ENCODE measurements around the gene SRRM3.
"Not testable (repeated sequence)": the region's sequence is repeated elsewhere in the genome, so short reads cannot be mapped to it uniquely, and the experiment has no call there.

The SRRM3 gene

DNA sequence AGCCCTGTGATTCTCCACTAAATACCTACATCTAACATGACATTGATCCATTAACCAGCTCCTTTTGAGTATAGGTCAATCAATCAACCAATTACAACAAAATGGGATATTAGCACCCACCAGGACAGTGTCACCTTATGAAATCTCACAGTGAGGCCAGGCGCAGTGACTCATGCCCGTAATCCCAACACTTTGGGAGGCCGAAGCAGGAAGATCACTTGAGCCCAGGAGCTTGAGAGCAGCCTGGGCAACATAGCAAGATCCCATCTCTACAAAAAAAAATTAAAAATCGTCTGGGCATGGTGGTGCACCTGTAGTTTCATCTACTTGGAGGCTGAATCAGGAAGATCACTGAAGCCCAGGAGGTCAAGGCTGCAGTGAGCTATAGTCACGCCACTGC lies 28.5 kb downstream of the SRRM3 start:
- DNase-seq (ENCODE audit: low read depth), result no peak

DNA sequence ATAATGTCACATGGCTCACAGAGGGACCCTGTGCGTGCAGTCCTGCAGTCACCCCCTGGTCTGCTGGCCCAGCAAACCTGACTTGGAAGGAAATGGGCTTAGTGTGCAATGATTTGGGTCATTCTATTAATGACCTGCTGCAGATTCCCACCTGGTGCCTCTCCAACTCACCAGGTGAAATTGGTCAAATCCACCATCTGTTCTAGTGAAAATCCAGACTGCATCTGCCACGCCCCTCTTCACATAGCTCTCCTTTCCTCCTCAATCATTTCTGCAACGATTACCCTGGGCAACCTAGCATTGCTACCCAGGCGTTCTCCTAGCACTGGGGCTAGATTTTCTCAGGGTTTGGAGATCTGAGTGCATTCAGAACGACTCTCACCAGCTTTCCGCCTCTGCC lies 29.4 kb downstream of the SRRM3 start:
- DNase-seq (ENCODE audit: low read depth), result no peak

DNA sequence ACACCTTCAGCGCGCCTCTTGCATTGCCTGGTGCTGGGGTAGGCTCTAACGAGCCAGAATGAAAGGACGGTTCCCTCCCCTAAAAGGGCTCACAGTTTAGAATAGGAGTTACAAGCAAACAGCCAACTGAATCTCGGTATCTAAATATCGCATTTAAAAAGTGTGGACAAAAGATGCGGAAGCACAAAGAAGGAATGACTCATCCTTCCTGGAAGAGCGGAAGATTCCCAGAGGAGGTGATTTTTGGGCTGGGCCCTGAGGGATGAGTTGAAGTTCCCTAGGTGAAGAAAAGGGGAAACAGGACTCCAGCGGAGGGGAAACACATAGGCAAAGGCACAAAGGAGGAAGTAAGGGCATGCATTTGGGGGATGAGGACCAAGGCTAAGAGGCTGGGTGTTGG lies 29.9 kb downstream of the SRRM3 start:
- no peak for DNase-seq (ENCODE audit: low read depth)

DNA sequence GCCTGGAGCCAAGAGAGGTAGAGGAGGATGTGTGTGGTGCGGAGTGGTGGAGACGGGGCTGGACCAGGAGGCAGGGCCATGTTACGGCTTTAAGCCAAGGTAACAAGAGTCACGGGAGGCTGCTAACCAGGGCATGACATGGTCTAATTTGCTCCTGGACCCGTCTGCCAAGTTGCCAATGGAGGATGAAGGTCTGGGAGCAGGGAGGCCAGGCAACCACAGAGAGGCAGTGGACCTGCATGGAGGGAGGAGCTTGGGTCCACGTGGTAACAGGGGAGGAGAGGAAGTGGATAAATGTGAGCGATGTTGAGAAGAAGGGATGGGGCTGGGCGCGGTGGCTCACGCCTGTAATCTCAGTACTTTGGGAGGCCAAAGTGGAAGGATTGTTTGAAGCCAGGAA lies 31.0 kb downstream of the SRRM3 start:
- no peak for DNase-seq (ENCODE audit: low read depth)

DNA sequence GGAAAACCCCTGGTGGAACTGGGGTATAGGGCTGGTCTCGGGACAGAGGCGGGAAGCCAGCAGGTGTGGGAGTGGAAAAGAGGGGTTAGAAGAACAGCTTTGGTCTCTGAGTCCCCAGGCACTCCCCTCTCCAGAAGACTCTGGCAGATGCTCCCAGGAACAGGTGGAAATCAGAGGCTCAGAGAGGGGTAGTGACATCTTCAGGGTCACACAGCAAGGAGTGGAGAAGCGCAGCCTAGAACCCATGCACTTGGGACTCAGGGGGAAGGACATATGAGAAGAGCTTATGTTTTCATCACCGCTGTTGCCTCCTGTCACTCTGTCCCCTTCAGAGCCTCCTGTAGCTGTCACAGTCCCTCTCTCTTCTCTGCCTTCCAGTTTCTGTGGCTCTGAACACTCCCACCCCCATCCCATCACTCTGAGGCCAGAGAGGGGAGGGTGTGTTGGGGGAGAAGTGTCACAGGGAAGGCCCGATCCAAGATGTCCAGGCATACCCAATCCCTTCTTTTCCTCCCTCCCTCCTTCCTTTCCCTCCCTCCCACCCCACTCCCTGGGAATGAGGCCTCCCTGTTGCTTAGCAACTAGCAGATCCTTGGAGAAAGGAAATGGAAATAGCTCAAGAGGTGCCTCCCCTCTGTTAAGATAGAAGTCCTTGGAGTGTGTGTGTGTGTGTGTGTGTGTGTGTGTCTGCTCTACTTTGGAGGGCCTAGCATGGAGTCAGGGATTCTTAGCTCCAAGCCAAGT lies 32.0 kb downstream of the SRRM3 start:
- no peak for DNase-seq (ENCODE audit: low read depth)

DNA sequence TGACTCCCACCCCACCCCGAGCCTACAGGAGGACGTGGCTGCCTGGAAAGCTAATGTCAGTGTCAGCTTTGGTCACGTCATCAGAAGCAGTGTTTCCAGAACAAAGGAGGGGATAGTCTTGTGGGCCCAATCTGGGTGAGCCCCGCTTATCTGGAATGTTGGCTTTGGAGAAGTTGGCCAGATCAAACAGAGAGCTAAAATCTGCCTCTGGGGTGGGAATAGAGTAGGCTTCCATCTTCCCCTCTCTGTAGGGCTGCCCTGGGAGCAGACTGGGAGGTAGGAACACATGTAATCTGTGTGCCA lies 32.5 kb downstream of the SRRM3 start:
- no peak for DNase-seq (ENCODE audit: low read depth)

DNA sequence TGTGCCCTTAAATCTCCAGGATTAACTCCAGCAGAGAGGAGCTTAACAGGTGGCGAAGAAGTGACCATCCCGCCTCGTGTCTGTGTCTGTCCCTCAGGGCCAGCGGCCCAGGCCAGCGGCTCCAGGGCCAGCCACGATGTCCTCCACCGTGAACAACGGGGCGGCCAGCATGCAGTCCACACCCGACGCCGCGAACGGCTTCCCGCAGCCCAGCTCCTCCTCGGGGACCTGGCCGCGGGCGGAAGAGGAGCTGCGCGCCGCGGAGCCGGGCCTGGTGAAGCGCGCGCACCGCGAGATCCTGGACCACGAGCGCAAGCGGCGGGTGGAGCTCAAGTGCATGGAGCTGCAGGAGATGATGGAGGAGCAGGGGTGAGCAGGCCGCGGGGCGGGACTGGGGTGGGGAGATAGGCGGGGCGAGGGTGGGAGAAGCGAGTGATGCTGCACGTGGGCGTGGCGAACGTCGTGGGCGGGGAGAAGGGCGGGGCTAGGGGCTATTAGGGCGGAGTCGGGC lies 33.3 kb downstream of the SRRM3 start:
- DNase-seq (ENCODE audit: low read depth), result no peak

DNA sequence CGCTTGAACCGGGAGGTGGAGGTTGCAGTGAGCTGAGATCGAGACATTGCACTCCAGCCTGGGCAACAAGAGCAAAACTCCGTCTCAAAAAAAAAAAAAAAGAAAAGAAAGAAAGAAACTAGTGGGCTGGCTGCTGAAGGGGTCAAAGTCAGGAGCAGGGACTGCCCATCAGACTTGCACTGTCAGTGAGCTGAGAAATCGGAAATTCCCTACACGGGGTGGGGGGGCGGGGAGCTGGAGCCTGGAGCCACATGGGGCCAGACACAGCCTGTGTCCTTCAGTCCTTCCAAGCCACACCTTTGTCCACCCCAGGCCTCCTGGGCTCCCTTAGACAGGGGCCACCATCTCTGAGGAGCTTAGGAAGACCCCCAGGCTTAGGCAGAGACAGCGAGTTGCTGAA lies 34.5 kb downstream of the SRRM3 start:
- no peak for DNase-seq (ENCODE audit: low read depth)

DNA sequence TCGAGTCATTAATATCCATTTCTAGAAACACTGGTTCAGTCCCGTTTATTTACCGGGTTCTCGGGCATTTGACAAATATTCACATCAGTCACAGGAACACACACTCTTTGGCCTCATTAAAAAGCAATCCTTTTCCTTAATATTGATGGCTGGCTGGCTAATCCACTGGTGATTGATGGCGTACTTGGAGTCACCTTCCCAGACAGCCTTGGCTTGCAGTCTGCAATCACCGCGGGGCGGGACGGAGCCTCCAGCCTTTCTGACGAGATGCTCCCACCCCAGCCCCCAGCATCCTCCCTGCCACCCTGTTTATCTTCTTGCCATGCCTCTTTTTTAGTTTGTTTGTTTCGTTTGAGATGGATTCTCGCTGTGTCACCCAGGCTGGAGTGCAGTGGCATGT lies 36.6 kb downstream of the SRRM3 start:
- DNase-seq (ENCODE audit: low read depth), result no peak

DNA sequence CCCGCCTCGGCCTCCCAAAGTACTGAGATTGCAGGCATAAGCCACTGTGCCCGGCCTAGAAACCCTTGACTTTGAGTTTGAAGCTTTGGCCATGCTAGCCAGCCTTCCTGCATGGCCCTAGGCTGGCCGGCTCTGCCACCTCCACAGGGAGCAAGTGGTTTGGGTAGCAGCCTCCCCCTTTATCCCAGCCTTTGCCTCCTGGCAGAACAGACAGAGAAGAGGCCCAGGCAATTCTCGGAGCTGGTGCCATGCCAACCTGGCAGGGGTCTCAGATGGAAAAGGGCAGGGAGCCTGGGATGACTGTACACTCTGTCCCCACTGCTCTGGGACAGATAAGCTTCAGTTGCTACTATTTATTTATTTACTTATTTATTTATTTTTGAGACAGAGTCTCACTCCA lies 39.4 kb downstream of the SRRM3 start:
- DNase-seq (ENCODE audit: low read depth), result no peak

DNA sequence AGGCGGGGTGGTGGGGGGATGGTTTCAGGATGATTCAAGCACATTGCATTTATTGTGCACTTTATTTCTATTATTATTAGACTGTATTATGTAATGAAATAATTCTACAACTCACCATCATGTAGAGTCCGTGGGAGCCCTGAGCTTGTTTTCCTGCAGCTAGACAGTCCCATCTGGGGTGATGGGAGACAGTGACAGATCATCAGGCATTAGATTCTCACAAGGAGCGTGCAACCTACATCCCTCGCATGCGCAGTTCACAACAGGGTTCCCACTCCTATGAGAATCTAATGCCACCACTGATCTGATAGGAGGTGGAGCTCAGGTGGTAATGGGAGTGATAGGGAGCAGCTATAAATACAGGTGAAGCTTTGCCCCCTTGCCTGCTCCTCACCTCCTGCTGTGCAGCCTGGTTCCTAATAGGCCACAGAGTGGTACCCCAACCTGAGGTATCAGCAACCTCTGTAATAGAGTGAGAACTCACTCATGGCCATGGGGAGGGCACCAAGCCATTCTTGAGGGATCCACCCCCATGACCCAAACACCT lies 40.9 kb downstream of the SRRM3 start:
- DNase-seq (ENCODE audit: low read depth), result not testable (repeated sequence)

DNA sequence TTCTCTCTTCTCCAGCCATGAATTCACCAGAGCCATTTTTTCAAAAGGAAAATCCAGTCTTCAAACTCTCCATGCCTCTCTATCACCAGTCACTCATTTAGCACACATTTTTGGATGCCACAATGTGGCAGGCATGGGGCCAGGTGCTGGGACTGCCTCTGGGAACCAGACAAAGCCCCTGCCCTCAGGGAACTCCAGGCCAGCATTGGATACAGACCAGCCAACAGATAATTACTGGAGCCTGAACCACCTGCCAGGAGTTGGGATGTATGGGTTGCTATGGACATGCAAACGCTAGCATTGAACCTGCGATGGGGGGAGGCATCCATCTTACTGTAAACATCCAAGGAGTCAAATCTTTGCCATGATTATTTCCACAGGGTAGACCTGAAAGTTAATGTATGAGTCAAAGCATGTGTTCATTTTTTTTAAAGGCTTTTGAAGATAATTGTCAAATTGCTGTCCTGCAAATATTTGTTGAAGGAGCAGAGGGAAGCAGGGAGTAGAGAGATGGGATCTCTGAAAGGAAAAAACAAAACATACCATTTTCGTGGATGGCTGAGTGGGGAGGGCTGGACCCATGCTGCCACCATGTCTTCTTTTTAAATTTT lies 43.2 kb downstream of the SRRM3 start:
- no peak for DNase-seq (ENCODE audit: low read depth)

DNA sequence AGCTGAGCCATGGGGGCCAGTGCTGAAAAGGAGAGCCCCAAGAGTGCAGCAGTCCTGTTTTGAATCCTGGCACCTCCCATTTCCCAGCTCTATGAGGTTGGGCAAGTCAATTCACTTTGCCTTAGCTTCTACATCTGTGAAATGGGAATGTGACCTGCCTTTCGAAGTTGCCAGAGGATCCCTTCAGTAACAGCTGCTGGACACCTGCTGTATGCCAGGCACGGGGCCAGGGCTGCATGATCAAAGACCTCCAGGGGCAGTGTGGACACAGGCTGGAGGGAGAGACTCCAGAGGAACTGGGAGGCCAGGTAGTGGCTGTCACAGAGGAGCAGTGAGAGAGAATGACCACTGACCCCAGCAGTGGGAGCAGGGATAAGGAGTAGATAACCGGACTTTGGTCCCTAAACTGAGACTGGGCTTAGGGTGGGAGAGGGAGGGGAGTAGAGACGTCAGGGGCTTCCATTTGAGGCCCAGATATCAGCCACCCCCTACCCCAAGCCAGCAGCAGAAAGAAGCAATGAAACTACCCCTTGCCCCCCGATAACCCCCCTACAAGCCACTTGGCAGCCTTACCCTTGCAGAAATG lies 45.2 kb downstream of the SRRM3 start:
- no peak for DNase-seq (ENCODE audit: low read depth)

DNA sequence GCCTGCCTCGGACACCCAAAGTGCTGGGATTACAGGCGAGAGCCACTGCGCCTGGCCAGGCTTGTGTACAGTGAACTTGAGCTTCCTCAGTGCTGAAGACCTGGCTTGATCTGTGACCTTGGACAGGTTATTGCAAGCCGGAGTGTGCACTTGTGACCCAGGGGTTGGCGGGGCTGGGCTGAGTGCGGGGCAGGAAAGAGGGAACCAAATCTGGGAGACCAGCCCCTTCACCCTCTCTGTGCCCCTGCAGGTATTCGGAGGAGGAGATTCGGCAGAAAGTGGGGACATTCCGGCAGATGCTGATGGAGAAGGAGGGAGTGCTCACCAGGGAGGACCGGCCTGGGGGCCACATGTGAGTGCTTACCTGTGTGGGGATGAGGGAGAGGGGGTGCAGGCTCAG lies 46.2 kb downstream of the SRRM3 start:
- DNase-seq (ENCODE audit: low read depth), result no peak

DNA sequence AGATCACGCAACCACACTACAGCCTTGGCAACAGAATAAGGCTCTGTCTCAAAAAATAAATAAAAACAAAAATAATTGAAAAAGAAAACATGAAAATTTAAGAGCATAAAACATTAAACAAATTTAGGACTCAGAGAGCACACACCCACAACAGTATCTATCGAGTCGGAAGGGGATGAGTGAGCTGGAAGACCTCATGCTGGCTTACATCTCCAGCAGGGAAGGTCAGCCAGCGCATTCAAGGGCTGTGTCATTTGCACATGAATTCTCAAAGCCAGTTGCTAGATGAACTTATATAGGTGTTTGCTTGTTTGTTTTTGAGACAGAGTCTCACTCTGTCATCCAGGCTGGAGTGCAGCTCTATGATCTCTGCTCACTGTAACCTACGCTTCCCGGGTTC lies 50.3 kb downstream of the SRRM3 start:
- no peak for DNase-seq (ENCODE audit: low read depth)

DNA sequence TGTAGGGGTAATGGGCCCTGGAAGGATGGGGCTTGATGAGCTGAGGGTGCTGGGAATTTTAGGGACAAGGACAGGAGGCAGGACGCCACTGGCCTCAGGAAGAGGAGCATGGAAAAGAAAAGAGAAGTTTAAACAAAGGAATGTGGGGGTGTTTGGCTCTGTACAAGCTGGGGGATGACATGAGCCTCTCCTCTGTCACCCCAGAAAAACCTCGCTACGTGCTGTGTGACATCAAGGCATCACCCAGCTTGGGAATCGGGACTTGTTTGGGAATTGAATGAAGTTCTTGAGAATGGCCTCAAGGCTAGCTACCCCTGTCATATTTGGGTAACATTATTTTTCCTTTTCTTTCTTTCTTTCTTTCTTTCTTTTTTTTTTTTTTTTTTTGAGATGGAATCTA lies 53.1 kb downstream of the SRRM3 start:
- no peak for DNase-seq (ENCODE audit: low read depth)

DNA sequence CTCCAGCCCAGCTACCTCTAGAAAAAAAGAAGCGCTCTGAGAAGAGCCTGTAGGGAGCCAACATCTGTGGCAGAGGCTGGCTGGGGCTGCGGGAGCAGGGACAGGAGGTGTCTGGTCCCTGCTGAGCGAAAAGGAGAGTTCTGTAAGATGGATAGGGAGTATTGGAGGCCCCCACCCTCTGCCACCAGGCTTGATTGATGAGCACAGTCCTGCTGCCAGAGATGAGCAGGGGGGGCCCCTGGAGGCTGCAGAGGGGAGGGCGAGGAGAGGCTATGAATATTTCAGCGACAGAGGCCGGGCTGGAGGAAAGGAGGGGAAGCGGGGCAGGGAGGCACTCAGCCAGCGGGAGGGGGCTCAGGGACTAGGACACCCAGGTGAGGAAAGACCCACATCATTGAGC lies 56.3 kb downstream of the SRRM3 start:
- DNase-seq (ENCODE audit: low read depth), result no peak

DNA sequence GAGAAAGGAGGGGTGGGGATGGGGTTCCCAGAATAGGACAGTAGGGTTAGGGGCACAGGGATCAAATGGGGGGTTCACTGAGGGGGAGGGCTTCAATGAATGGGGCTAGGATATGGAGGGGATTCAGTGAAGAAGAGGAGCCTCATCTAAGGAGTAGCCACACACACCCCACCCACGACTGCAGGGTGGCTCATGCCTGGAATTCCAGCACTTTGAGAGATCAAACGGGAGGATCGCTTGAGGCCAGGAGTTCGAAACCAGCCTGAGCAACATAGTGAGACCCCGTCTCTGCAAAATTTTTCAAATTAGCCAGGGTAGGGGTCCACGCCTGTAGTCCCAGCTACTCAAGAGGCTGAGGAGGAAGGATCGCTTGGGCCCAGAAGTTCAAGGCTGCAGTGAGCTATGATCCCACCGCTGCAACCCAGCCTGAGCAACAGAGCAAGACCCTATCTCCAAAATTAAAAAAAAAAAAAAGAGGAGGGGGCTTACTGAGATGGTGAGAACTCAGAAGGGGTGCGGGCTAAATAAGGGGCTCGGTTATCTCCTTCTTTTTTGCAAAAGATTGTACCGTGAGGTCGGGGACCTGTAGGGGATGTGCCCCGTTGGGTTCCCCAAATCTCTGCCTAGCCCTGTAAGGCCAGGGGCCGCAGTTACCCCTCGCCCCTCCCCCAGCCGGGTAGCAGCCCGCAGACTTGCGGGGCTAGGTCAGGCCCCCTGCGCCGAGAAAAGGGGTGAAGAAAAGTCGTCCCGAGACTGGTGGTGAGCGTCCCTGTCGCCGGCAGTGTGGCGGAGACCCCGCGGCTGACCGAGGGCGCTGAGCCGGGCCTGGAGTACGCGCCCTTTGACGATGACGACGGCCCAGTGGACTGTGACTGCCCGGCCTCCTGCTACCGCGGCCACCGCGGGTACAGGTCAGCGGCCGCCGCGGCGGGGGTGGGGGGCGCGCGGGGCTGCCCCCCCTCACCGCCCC lies 57.7 kb downstream of the SRRM3 start:
- DNase-seq (ENCODE audit: low read depth), result no peak

DNA sequence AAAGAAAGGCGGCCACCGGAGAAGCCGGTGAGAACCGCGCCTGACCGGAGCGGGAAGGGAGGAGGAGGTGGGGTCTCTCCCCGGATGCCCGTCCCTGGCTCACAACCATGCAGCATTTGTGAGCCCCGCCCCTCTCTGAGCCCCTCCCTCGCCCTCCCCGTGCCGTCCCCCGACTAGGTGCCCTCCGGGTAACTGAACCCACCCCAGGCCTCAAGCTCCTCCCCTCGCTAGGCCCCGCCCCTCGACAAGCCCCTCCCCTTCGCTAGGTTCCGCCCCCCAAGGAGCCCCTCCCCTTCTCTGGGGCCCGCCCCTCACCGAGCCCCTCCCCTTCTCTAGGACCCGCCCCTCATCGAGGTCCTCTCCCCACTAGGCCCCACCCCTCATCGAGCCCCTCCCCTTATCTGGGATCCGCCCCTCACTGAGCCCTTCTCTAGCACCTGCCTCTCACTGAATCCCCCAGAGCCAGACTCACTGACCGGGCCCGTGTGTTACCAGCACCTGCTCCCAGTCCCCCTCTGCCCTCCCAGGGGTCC lies 58.5 kb downstream of the SRRM3 start:
- no peak for DNase-seq (ENCODE audit: low read depth)

DNA sequence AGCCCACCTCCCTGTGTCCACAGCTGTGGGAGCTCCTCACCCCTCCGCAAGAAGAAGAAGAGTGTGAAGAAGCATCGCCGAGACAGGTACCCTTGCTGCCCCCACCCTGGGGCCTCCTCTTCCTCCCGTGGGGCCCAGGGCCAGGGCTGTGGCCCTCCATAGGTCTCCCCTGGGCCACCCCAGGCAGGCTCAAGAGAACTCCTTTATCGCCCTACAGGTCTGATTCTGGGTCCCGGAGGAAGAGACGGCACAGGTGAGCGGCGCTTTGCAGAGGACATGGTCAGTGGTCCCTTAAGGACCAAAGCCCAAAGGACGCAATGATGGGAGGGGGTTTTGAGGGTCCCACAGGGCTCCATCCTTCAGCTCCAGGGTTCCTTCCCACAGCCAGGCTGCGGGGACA lies 59.6 kb downstream of the SRRM3 start:
- DNase-seq (ENCODE audit: low read depth), result no peak

DNA sequence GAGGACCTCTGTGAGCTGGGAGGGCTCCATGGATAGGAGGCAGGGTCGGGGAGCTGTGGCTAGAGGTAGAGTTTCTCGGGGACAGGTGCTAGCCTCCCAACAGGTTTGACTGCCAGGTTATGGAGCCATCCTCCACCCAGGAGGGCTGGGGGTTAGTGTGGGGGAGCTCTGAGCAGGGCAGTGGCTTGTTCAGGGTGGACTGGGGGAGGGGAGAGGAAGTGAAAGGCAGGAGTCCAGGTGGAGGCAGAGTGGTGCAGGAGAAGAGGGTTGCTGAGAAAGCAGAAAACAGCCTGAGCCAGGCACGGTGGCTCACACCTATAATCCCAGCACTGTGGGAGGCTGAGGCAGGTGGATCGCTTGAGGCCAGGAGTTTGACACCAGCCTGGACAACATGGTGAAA lies 60.2 kb downstream of the SRRM3 start:
- no peak for DNase-seq (ENCODE audit: low read depth)
